IMR-90 (cell line): ENCODE data around the gene PDGFC. TPM values are rescaled to one million over a fixed set of nuclear protein-coding genes. Genes with fewer than 3 reads are reported as not detected.

ENCODE experiments used
- ATAC-seq: fragments of 200-7000 bp; cut with Tn5 transposase; 2 replicates; pipeline ENCODE4 v1.9.1; 2020; ENCODE audit warnings: low read depth, mild to moderate bottlenecking, moderate library complexity
- BruUV-seq: library from RNA; stranded (reverse); fragments of 400-500 nt; replicated peaks from 2 replicates; lab custom pipeline; 2021; lab: Mats Ljungman, UMichigan
- CTCF ChIA-PET: fragments of 300-600 bp; formaldehyde crosslinking; extraction: SDS; loops from one replicate; lab custom pipeline; 2021; ENCODE audit warnings: antibody characterized with exemption; lab: Yijun Ruan, JAX
- POLR2A ChIA-PET: fragments of 300-600 bp; sonication (Branson Sonifier 250); formaldehyde crosslinking; loops from one replicate; lab custom pipeline; 2022; ENCODE audit warnings: antibody characterized with exemption; ENCODE audit not compliant: unreplicated experiment; lab: Charles Lee
- DNase-seq: peaks from one replicate; pipeline ENCODE4 v3.0.0; 2013
- H2AFZ ChIP-seq: replicated peaks from 2 replicates; pipeline ENCODE3; 2013; ENCODE audit warnings: low read length, mild to moderate bottlenecking; ENCODE audit not compliant: poor library complexity
- H2AK5ac ChIP-seq: 2 replicates; pipeline ENCODE4 v1.6.1; 2013; ENCODE audit warnings: low read depth, low read length, inconsistent platforms
- H2AK9ac ChIP-seq: replicated peaks from 2 replicates; pipeline ENCODE3; 2013; ENCODE audit warnings: mild to moderate bottlenecking, low read depth, low read length, moderate library complexity; ENCODE audit not compliant: poor library complexity
- H2BK120ac ChIP-seq: 2 replicates; pipeline ENCODE4 v1.6.1; 2013; ENCODE audit warnings: low read depth, low read length, inconsistent platforms
- H2BK15ac ChIP-seq: 3 replicates; pipeline ENCODE4 v1.6.1; 2013; ENCODE audit warnings: low read depth, low read length, inconsistent platforms
- H2BK20ac ChIP-seq: 2 replicates; pipeline ENCODE4 v1.6.1; 2013; ENCODE audit warnings: low read depth, mild to moderate bottlenecking, inconsistent platforms, low read length, moderate library complexity
- H2BK5ac ChIP-seq: 2 replicates; pipeline ENCODE4 v1.6.1; 2013; ENCODE audit warnings: mild to moderate bottlenecking, low read depth, low read length, inconsistent platforms; ENCODE audit not compliant: poor library complexity, severe bottlenecking
- H3K14ac ChIP-seq: replicated peaks from 2 replicates; pipeline ENCODE4 v1.6.1; 2013; ENCODE audit warnings: low read depth, low read length, inconsistent platforms
- H3K18ac ChIP-seq: 2 replicates; pipeline ENCODE4 v1.6.1; 2013; ENCODE audit warnings: low read depth, low read length, control low read depth
- H3K23ac ChIP-seq: 2 replicates; pipeline ENCODE4 v1.6.1; 2013; ENCODE audit warnings: low read depth, low read length, inconsistent platforms
- H3K27ac ChIP-seq: 2 replicates; pipeline ENCODE4 v1.5.1; 2013; ENCODE audit warnings: mild to moderate bottlenecking, control low read depth, low read length; ENCODE audit not compliant: insufficient read depth
- H3K27me3 ChIP-seq: 2 replicates; pipeline ENCODE4 v1.6.1; 2013; ENCODE audit warnings: low read length; ENCODE audit not compliant: control insufficient read depth, insufficient read depth
- H3K36me3 ChIP-seq: 2 replicates; pipeline ENCODE4 v1.6.1; 2013; ENCODE audit warnings: low read length, mixed read lengths; ENCODE audit not compliant: control insufficient read depth, insufficient read depth
- H3K4ac ChIP-seq: 2 replicates; pipeline ENCODE4 v1.6.1; 2013; ENCODE audit warnings: low read depth, low read length, inconsistent platforms
- H3K4me1 ChIP-seq: 2 replicates; pipeline ENCODE4 v1.6.1; 2013; ENCODE audit warnings: low read length, mixed read lengths; ENCODE audit not compliant: control insufficient read depth, insufficient read depth
- H3K4me2 ChIP-seq: 2 replicates; pipeline ENCODE4 v1.6.1; 2013; ENCODE audit warnings: low read depth, mild to moderate bottlenecking, control low read depth, low read length, moderate library complexity
- H3K4me3 ChIP-seq: 2 replicates; pipeline ENCODE4 v1.5.1; 2013; ENCODE audit warnings: low read depth, mild to moderate bottlenecking, control low read depth, low read length, moderate library complexity; ENCODE audit not compliant: insufficient read depth
- H3K56ac ChIP-seq: 2 replicates; pipeline ENCODE4 v1.6.1; 2013; ENCODE audit warnings: low read length, inconsistent platforms; ENCODE audit not compliant: insufficient read depth; ENCODE audit errors: extremely low read depth
- H3K79me1 ChIP-seq, 2 experiments: 2 replicates each; pipeline ENCODE4 v1.6.1; 2013; ENCODE audit warnings: low read length in 2 of 2, inconsistent platforms in 1 of 2, low read depth in 1 of 2
- H3K9ac ChIP-seq: 2 replicates; pipeline ENCODE4 v1.6.1; 2013; ENCODE audit warnings: low read depth, low read length, control low read depth
- H3K9me1 ChIP-seq: 2 replicates; pipeline ENCODE4 v1.6.1; 2013; ENCODE audit warnings: low read length, inconsistent platforms; ENCODE audit not compliant: insufficient read depth
- H3K9me3 ChIP-seq: 2 replicates; pipeline ENCODE4 v1.6.1; 2013; ENCODE audit warnings: low read length; ENCODE audit not compliant: control insufficient read depth, insufficient read depth
- H4K20me1 ChIP-seq: 2 replicates; pipeline ENCODE4 v1.6.1; 2013; ENCODE audit warnings: low read length, inconsistent platforms; ENCODE audit not compliant: insufficient read depth
- H4K5ac ChIP-seq: 2 replicates; pipeline ENCODE4 v1.6.1; 2013; ENCODE audit warnings: mild to moderate bottlenecking, low read depth, low read length, control low read depth
- H4K8ac ChIP-seq, 2 experiments: 2 replicates each; pipeline ENCODE4 v1.6.1; 2013; ENCODE audit warnings: low read depth in 2 of 2, low read length in 2 of 2, control low read depth in 1 of 2, inconsistent platforms in 1 of 2
- H4K91ac ChIP-seq: 2 replicates; pipeline ENCODE4 v1.6.1; 2013; ENCODE audit warnings: low read depth, low read length, inconsistent platforms; ENCODE audit not compliant: insufficient read depth
- BHLHE40 ChIP-seq: fragments of 150-350 bp; IDR thresholded peaks from 2 replicates; pipeline ENCODE4 v1.6.1; 2016; ENCODE audit warnings: mild to moderate bottlenecking, low read depth, low read length
- CEBPB ChIP-seq: IDR thresholded peaks from 2 replicates; pipeline ENCODE4 v1.6.1; 2012; ENCODE audit warnings: low read depth, low read length, improper control_type of control experiment
- CHD1 ChIP-seq: IDR thresholded peaks from 2 replicates; pipeline ENCODE4 v1.6.1; 2012; ENCODE audit warnings: low read depth, low read length, improper control_type of control experiment
- CTCF ChIP-seq: conservative IDR thresholded peaks from 2 replicates; pipeline ENCODE4 v1.5.1; 2012; ENCODE audit warnings: mild to moderate bottlenecking, low read depth, low read length, improper control_type of control experiment
- ELK1 ChIP-seq: fragments of 150-350 bp; IDR thresholded peaks from 2 replicates; pipeline ENCODE4 v1.6.1; 2016; ENCODE audit warnings: low read depth, mild to moderate bottlenecking, low read length, moderate library complexity, borderline replicate concordance
- FOS ChIP-seq: fragments of 150-350 bp; IDR thresholded peaks from 2 replicates; pipeline ENCODE4 v1.6.1; 2016; ENCODE audit warnings: low read depth, low read length
- MAFK ChIP-seq: IDR thresholded peaks from 2 replicates; pipeline ENCODE4 v1.6.1; 2012; ENCODE audit warnings: low read depth, low read length, improper control_type of control experiment
- MAZ ChIP-seq: IDR thresholded peaks from 2 replicates; pipeline ENCODE4 v1.6.1; 2012; ENCODE audit warnings: low read depth, mild to moderate bottlenecking, low read length, improper control_type of control experiment, moderate library complexity, borderline replicate concordance
- MXI1 ChIP-seq: IDR thresholded peaks from 2 replicates; pipeline ENCODE4 v1.6.1; 2012; ENCODE audit warnings: low read depth, mild to moderate bottlenecking, low read length, moderate library complexity, borderline replicate concordance
- NFE2L2 ChIP-seq: fragments of 150-350 bp; IDR thresholded peaks from 2 replicates; pipeline ENCODE4 v1.6.1; 2016; ENCODE audit warnings: low read depth, mild to moderate bottlenecking, low read length
- POLR2A ChIP-seq: IDR thresholded peaks from 2 replicates; pipeline ENCODE4 v1.6.1; 2012; ENCODE audit warnings: mild to moderate bottlenecking, low read depth, low read length
- RAD21 ChIP-seq: IDR thresholded peaks from 2 replicates; pipeline ENCODE4 v1.6.1; 2012; ENCODE audit warnings: low read length, improper control_type of control experiment
- RFX5 ChIP-seq: IDR thresholded peaks from 2 replicates; pipeline ENCODE4 v1.8.0; 2012; ENCODE audit warnings: low read depth, mild to moderate bottlenecking, low read length, moderate library complexity
- SMC3 ChIP-seq: fragments of 150-350 bp; IDR thresholded peaks from 2 replicates; pipeline ENCODE4 v1.6.1; 2016; ENCODE audit warnings: low read depth, mild to moderate bottlenecking, antibody characterized with exemption, low read length, moderate library complexity
- USF2 ChIP-seq: fragments of 150-350 bp; IDR thresholded peaks from 2 replicates; pipeline ENCODE4 v1.6.1; 2017; ENCODE audit warnings: mild to moderate bottlenecking, antibody characterized with exemption, low read length, low read depth
- WGBS, 2 experiments: methylation state at CpG; one replicate each; pipeline versions ENCODE4 v1.1.5 to v1.1.7; 2013; ENCODE audit warnings: missing lambda C conversion rate in 2 of 2; ENCODE audit not compliant: insufficient read length in 1 of 2; ENCODE audit errors: extremely low coverage in 2 of 2; 5-methylcytosine and 5-hydroxymethylcytosine counted together
- dilution Hi-C: fragments of 300-500 bp; cut with HindIII; formaldehyde crosslinking; loops from one replicate; pipeline ENCODE4 v1.14.3; 2018; ENCODE audit warnings: low sequenced_read_pairs; ENCODE audit not compliant: unreplicated experiment
- in situ Hi-C: fragments of 300-500 bp; cut with MboI; formaldehyde crosslinking; loops from 3 replicates; pipeline ENCODE4 v1.14.3; 2019; ENCODE audit warnings: low sequenced_read_pairs, inconsistent platforms, mixed read lengths
- intact Hi-C: fragments of 100-400 bp; cut with micrococcal nuclease; formaldehyde crosslinking; loops from 2 replicates; pipeline ENCODE4 v1.10.0; 2022
- polyA plus RNA-seq, 3 experiments: library from polyadenylated mRNA; depleted of rRNA; stranded (reverse); fragments of >200 nt; gene quantifications; 2 replicates each; pipeline ENCODE4 v1.2.3, GENCODE V29; 2012; ENCODE audit warnings: low replicate concordance in 1 of 3
- total RNA-seq: library from RNA; depleted of rRNA; stranded (reverse); fragments of >200 nt; gene quantifications from 2 replicates; pipeline ENCODE4 v1.2.3, GENCODE V29; 2012

The PDGFC gene
- total and polyA plus RNA-seq, 2 of the 4 experiments (the other 2 are of a cell fraction): 19.8 to 90.7 TPM

- no CpG with 5 or more reads among the region's 2 CpGs for WGBS, 2 experiments
- Histone ChIP-seq H2AK5ac (no peak overlapping the region), H2BK120ac (no peak overlapping the region), H4K20me1 (no peaks in the 10 kb centered on the region), H3K36me3 (peaks cover 9% of the 10 kb centered on the region; the same call in 1 of the 2 replicates), H3K56ac (no peak overlapping the region), H2AK9ac (no peak overlapping the region), H3K4me3 (no peak overlapping the region), H3K4me2 (no peak overlapping the region), H3K9ac (no peak overlapping the region), H3K18ac (no peak overlapping the region), H4K8ac (no peak overlapping the region), H3K14ac (no peak overlapping the region), H2BK15ac (no peak overlapping the region), H3K27me3 (no peaks in the 10 kb centered on the region), H4K5ac (no peak overlapping the region), H3K4ac (no peak overlapping the region), H2BK20ac (no peak overlapping the region), H2BK5ac (no peak overlapping the region), H3K9me3 (peaks cover 28% of the 10 kb centered on the region), H4K91ac (no peak overlapping the region), H3K4me1 (no peaks in the 10 kb centered on the region), H3K9me1 (no peaks in the 10 kb centered on the region), H3K23ac (no peak overlapping the region), H2AFZ (no peak overlapping the region), H3K79me1 (peaks cover 15% of the 10 kb centered on the region in 2 experiments; a peak in 3 of 4 replicates), H3K27ac (no peak overlapping the region)
- ChIA-PET CTCF (no interaction called here), POLR2A (no interaction called here)
- no TSS peak for BruUV-seq
- DNase-seq (no peak), ATAC-seq (no peak)
- intact Hi-C loops (no loop called here), dilution Hi-C loops (no loop called here), in situ Hi-C loops (no loop called here)
- no peak for TF ChIP-seq POLR2A
- no peak for TF ChIP-seq ELK1
- TF ChIP-seq MXI1: no peak
- TF ChIP-seq MAFK: no peak
- no peak for TF ChIP-seq CTCF
- no peak for TF ChIP-seq MAZ
- TF ChIP-seq CEBPB: no peak
- TF ChIP-seq USF2: no peak
- TF ChIP-seq CHD1: no peak
- no peak for TF ChIP-seq RFX5
- no peak for TF ChIP-seq RAD21
- TF ChIP-seq FOS: no peak
- TF ChIP-seq SMC3: no peak
- TF ChIP-seq NFE2L2: no peak
- no peak for TF ChIP-seq BHLHE40
These were observed 133.8 kb downstream of the PDGFC start for GRCh38 chr4:156837625-156838345.
